PFSK-1 (cell line): ENCODE results near the gene FAR2.

Experiments used
- FOXP2 ChIP-seq: optimal IDR thresholded peaks from 2 replicates; pipeline ENCODE3; 2011; ENCODE audit warnings: borderline replicate concordance, control low read depth, inconsistent platforms; ENCODE audit not compliant: insufficient read depth; ENCODE audit errors: extremely low read length, extremely low read depth
- POLR2AphosphoS5 ChIP-seq: IDR thresholded peaks from 2 replicates; pipeline ENCODE4 v1.6.1; 2012; ENCODE audit warnings: low read depth, mild to moderate bottlenecking, control low read depth, low read length, moderate library complexity
- SIN3A ChIP-seq: IDR thresholded peaks from 2 replicates; pipeline ENCODE4 v1.6.1; 2012; ENCODE audit warnings: mild to moderate bottlenecking, low read length, moderate library complexity, borderline replicate concordance; ENCODE audit not compliant: insufficient read depth
- TAF1 ChIP-seq: IDR thresholded peaks from 2 replicates; pipeline ENCODE4 v1.6.1; 2012; ENCODE audit warnings: low read length, control low read depth, borderline replicate concordance; ENCODE audit not compliant: insufficient read depth
- TF ChIP-seq, protein P1 (sequence below), 2 experiments: IDR thresholded peaks; 2 replicates each; pipeline versions ENCODE4 v1.6.1 to v1.8.0; 2011 to 2012; ENCODE audit warnings: low read depth in 2 of 2, low read length in 2 of 2, control low read depth in 1 of 2, inconsistent platforms in 1 of 2, mild to moderate bottlenecking in 1 of 2, moderate library complexity in 1 of 2; ENCODE audit not compliant: insufficient read depth in 1 of 2

FAR2 gene

GRCh38 chr12:29200586-29200985 is 51.5 kb downstream of the FAR2 start:
- TF ChIP-seq SIN3A (no peak), POLR2AphosphoS5 (no peak), TAF1 (no peak), FOXP2 (no peak)
- TF ChIP-seq, protein P1, sequence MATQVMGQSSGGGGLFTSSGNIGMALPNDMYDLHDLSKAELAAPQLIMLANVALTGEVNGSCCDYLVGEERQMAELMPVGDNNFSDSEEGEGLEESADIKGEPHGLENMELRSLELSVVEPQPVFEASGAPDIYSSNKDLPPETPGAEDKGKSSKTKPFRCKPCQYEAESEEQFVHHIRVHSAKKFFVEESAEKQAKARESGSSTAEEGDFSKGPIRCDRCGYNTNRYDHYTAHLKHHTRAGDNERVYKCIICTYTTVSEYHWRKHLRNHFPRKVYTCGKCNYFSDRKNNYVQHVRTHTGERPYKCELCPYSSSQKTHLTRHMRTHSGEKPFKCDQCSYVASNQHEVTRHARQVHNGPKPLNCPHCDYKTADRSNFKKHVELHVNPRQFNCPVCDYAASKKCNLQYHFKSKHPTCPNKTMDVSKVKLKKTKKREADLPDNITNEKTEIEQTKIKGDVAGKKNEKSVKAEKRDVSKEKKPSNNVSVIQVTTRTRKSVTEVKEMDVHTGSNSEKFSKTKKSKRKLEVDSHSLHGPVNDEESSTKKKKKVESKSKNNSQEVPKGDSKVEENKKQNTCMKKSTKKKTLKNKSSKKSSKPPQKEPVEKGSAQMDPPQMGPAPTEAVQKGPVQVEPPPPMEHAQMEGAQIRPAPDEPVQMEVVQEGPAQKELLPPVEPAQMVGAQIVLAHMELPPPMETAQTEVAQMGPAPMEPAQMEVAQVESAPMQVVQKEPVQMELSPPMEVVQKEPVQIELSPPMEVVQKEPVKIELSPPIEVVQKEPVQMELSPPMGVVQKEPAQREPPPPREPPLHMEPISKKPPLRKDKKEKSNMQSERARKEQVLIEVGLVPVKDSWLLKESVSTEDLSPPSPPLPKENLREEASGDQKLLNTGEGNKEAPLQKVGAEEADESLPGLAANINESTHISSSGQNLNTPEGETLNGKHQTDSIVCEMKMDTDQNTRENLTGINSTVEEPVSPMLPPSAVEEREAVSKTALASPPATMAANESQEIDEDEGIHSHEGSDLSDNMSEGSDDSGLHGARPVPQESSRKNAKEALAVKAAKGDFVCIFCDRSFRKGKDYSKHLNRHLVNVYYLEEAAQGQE (IDR thresholded peaks at IDR 0.05; ENCODE audit: insufficient read depth in 1 of 2, low read depth in 2 of 2, low read length in 2 of 2) = no peak

DNA sequence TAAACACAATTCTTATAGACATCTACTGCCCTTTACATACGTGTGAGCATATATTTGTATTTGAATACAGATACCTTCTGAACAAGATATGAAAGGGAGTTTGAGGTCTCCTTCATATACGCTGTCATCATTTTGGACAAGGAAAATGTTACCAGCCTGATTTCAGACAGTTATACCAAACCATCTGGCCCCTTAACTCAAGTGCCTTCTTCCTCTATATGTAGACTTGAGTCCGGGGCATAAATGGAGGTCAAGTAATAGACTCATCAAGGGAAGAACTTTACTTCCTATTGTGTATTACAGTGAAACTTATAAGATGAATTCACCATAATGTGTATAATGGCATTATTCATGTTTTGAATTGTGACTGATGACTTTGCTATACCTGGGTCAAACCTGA is 52.2 kb downstream of the FAR2 start:
- TF ChIP-seq SIN3A = no peak
- no peak for TF ChIP-seq FOXP2
- TF ChIP-seq, protein P1 (IDR thresholded peaks at IDR 0.05; ENCODE audit: insufficient read depth in 1 of 2, low read depth in 2 of 2, low read length in 2 of 2) = no peak
- TF ChIP-seq TAF1 = no peak
- TF ChIP-seq POLR2AphosphoS5 = no peak

GRCh38 chr12:29201746-29202145 is 52.7 kb downstream of the FAR2 start:
- no peak for TF ChIP-seq TAF1
- TF ChIP-seq, protein P1 (IDR thresholded peaks at IDR 0.05; ENCODE audit: insufficient read depth in 1 of 2, low read depth in 2 of 2, low read length in 2 of 2) = no peak
- TF ChIP-seq POLR2AphosphoS5 = no peak
- no peak for TF ChIP-seq SIN3A
- no peak for TF ChIP-seq FOXP2

DNA sequence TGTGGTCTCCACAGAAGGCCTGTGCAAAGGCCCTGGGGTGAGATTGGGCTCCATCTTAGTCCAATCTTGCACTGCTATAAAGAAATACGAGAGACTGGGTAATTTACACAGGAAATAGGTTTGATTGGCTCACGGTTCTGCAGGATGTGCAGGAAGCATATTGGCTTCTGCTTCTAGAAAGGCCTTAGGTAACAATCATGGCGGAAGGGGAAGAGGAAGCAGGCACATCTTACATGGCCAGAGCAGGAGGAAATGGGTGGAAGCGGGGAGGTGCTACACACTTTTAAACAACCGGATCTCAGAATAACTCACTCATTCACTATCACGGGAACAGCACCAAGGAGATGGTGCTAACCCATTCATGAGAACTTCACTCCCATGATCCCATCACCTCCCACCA is 55.4 kb downstream of the FAR2 start:
- TF ChIP-seq POLR2AphosphoS5 (no peak), SIN3A (no peak)

DNA sequence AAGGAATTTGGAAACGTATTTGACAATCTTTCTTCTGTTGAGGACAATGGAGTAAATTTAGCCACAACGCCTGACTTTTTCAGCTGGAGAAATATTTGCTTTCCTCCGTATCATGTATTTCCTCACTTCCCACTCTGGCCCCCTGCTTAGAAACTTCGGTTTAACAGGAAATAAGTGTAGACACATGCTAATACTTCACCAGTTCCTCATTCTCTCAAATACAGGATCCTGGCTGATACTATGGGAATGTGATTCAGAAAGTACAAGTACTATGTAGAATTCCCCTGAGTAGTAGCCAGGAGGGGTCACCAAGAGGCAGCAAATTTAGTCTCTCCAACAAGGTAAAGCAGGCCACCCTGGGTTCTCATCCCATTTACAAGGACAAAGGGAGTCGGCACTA is 58.0 kb downstream of the FAR2 start:
- TF ChIP-seq, protein P1 (IDR thresholded peaks at IDR 0.05; ENCODE audit: insufficient read depth in 1 of 2, low read depth in 2 of 2, low read length in 2 of 2) = no peak
- TF ChIP-seq POLR2AphosphoS5 (no peak), TAF1 (no peak), FOXP2 (no peak), SIN3A (no peak)
